HG03103 (cell line): ENCODE measurements around the gene KIF16B.

Source experiments
- ATAC-seq: cut with Tn5 transposase; IDR thresholded peaks from one replicate; pipeline ENCODE4 v1.9.1; 2021; ENCODE audit warnings: low read depth; ENCODE audit not compliant: unreplicated experiment

KIF16B gene

GRCh38 chr20:16313917-16314316, 259.3 kb downstream of the KIF16B start:
- no peak for ATAC-seq

DNA sequence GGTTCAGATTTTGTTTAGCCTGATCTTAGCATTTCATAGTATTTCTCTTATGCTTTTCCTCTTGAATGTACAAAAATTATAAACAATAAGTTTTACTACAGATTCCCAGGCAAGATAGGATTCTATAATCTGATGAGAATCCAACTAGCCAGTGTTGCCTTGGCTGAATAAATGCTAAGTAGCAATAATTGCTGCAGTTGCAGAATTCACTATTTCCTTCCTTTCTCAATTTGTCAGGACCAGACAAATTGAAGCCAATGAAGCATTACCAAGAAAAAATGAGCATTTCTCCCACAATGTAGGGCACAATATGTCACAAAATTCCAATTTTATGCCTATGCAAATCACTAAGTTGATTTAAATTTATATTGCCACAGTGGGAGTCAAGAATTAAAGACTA, 260.2 kb downstream of the KIF16B start:
- ATAC-seq: no peak

GRCh38 chr20:16311756-16312155, 261.5 kb downstream of the KIF16B start:
- no peak for ATAC-seq

DNA sequence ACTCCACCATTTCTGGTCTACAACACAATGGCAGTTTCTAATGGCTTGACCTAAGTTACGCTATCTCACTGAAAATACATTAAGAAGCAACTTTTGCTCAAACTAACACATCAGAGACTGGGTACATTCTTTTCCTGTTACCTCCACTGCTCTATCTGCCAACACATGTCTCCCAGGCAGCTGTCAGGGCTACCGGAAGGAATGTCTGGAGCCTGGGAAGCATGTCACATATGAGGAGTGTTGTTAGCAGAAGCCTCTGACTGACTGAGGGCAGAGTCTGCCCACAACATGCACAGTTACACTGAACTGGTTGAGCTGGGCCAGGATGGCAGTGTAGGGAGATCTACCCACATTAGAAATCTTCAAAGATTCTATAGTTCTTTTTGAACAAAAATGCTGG, 264.5 kb downstream of the KIF16B start:
- no peak for ATAC-seq

- ATAC-seq: no peak
Observed at GRCh38 chr20:16302818-16303217, 270.4 kb downstream of the KIF16B start.

DNA sequence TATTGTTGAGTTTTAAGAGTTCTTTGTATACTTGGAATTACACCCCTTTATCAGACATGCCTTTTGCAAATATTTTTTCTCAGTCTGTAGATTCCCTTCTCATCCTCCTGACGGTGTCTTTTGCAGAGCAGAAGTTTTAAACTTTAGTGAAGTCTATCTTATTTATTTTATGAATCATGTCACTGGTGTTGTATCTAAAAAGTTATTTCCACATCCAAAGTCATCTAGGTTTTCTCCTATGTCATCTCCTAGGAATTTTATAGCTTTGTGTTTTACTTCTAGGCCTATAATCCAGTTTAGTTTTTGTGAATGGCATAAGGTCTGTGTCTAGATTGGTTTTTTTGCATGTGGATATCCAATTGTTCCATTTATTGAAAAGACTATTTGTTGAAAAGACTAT, 271.3 kb downstream of the KIF16B start:
- ATAC-seq: no peak

DNA sequence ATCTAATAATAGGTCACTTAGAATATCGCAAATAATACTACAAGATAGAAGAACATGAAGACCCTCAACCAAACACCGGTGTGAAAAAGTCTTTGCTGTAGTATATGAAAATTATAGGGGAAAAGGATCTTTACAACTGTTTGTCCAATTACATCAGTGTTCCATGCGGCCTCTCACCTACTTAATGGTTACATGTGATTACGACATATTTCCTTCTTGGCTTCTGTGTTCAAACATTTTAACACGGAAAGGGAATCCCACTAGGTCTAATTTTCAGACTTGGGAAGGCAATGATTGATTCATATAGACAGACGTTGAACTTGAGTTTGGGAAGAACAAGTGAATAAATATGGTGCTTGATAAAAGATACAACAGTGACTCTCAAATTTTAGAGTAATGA, 273.4 kb downstream of the KIF16B start:
- no peak for ATAC-seq

DNA sequence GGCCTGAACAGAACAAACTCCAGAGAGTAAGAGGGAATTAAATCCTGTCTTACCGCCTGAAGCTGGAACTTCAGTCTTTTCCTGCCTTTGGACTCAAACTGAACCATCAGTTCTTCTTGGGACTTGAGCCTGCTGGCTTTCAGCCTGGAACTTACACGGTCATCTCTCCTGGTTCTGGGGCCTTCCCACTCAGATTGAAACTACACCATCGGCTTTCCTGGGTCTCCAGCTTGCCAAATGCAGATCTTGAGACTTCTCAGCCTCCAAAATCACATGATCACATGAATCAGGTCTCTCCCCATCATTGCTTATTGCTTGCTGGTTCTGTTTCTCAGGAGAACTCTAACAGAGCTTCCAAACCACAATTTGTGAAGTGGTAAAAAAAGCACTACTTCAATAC, 276.3 kb downstream of the KIF16B start:
- ATAC-seq: no peak

DNA sequence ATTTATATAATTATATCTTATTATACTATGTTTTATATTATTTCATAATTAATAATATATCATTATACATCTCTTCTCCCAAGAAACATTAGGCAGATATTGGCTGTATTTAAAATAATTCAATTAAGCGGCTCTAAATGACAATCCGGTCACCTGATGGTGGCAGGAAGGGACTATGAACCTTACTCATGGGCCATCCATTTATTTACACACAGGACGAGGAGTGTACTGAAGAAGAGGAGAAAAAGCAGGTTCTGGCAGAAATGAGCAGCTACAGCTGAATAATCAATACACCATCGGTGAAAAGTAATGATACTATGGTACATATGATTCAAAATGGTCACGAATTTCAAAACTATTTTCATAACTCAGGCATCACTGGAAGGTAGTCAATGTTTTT, 277.7 kb downstream of the KIF16B start:
- no peak for ATAC-seq

GRCh38 chr20:16293590-16293989, 279.7 kb downstream of the KIF16B start:
- ATAC-seq: no peak

DNA sequence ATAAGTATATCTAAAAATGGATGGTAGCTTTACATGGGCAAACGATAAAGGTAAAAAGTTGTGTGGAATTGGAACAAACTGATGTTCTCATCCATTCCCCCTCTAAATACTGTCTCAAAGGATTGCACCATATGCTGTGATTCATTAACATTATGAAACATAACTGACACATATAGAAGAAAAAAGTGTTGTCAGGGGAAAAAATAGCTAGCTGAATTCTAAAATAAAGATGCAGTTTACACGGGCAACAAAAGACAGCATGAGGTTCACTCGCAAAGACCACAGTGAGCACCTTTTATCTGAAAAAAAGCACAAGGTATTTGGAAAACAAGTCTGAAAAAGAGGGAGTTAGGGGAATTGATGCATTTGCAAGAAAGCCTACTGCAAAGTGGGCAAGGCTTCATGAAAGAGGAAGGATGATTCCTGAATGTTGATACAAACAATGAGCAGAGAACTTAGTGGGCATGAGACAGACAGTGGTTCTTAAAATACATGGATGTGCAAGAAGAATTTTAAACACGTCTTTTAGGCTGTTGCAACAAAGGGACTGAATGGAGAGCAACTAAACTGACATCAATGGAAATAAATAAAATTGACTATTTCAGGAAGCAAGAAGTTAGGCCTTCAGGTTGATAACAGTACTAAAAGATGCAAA, 280.9 kb downstream of the KIF16B start:
- no peak for ATAC-seq

- no peak for ATAC-seq
Observed at GRCh38 chr20:16290358-16290757, 282.9 kb downstream of the KIF16B start.

DNA sequence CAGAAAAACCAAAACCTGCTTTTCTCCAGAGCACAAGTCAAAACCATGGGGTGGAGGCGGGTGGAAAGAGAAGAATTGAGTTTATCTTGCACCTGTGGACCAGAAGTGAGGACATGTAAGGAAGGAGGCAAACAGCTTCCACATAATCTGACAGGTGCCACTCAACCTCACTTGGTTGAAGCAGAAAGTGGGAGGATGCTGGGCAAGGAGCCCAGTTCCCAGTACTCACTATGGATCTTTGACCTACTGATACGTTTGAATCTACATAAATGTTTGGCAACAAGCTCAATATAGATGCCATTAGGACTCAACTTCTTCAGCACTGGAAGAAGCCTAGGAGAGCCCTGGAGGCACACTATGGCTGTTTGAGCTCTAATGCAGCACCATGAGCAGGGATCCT, 285.5 kb downstream of the KIF16B start:
- ATAC-seq: no peak

DNA sequence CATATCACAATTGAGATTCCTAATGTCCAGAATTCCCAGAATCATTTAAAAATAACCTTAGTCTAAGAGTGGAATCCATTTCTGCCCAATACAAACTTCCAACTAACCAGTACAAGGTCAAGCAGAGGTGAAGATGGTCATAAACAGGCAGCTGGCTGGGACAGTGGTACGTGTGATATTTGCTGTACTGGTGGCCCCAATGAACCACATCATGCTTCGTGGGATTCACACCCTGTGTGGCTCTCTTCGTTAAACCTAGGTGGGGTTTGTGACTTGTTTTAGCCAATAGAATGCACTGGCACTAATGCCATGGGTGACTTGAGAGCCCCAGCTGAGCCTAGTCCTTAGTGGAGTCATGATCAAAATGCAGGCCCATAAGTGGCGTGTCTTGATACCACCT, 286.6 kb downstream of the KIF16B start:
- ATAC-seq: no peak

DNA sequence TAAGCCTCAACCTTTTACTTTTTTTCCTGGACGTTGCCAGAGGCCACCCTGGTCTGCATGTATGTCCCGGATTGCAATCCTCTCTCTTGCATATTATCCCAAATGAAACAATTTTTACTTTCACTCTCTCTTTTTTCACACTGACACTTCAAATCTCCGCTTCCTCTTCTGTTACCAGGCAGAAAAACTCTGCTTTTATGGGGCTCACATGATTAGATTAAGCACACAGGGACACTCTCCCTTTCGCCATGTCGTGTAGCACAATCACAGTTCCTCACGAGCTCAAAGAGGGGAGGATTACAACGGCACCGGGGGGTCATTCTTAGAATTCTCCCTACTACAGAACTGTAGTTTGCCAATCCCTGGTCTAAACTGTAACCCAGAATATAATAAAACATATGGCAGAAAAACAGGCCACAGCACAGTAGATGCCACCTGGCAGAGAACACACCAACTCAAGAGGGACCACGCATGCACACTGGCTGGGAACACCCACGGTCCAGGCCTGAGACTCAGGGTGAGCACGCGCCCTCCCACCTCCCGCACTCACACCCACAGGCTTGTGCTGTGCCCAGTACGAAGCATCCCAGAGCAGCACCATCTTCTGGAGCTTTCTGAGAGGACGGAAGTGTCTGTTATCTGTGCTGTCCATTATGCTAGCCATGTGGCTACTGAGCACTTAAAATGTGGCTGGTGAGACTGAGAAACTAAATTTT, 288.7 kb downstream of the KIF16B start:
- no peak for ATAC-seq

DNA sequence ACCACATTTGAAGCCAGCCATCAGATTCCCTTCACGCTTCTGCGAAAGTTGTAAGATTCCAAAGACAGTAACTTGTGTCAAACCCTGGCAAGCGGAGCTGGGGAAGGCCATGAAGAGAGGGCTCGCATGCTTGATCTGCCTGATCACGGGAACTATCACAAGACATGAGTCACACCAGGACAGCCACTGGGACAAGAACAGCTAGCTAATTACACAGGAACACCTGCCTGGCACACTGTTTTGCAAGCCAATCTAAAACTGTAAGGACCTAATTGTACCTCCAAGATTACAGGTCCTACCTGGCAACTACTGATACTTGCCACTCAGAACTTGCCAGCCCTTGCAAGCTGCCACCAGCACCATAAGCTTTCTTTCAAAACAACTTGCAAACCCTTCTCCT, 289.3 kb downstream of the KIF16B start:
- ATAC-seq: no peak

DNA sequence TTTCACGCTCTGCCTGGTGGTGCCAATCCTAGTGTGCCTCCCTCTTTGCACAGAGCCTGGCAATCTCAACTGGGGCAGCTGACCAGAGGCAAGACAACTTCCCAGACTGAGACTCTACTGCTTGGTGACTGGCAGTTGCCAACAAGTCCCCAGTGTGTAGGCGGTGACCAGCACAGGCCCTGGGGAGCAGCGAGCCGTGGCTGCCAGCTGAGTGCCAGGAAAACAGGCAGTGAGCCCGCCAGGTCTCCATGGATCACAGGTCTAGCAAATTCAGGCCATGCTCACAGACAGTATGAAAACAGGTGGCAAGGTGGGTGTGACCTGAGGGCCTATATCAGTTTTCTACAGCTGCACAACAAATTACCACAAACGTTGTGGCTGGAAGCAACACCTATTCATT, 289.9 kb downstream of the KIF16B start:
- no peak for ATAC-seq

DNA sequence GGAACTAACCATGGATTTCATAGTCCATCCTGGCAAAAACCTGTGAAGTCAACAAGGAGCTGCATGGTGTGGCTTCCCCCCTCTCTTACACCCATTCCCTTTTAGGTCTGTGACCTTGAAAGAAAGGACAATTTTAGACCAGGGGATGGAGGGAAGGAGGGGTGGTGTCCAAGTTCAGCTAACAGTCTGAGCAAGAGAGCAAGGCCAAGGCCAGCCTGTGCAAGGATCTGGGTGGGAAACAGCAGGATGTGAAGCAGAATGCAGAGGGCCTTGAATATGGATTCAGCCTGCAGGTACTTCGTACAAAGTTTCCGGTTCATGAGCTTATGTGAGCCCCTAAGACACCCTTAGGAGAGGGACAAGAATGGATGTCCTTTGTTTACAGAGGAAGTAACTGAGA, 293.0 kb downstream of the KIF16B start:
- no peak for ATAC-seq

- no peak for ATAC-seq
Observed at GRCh38 chr20:16279320-16279719, 293.9 kb downstream of the KIF16B start.

DNA sequence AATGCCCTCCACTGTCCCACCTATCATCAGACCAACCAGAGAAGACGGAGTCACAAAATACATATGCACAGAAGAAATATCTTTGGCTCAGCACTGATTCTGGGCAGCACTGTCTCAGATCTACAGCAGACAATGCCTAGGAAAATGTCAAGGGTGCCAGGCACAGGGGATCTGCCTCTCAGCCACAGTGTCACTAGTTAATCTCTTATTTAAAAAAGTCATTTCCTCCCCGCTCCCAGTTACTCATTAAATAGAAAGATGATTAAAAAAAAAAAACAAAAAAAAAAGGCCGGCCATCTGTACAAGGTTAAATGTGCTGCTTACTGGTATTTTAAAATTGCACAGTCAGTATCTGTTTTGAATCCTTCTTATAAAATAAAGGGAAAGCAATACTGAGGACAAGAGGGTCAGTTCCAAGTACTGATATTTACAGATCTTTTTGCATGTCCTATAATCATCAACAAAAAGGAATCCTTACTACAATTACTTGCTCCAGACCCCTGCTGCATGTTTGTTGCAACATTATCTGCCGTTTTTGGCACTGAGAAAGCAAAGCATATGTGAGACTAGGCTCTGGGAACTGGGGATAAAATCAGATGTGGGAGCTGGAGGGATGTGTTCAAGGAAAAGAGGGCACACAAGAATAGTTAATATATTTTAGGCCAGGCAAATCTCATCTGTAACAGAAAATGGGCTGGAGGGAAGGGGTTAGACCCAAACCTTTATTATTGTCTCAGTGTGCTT, 299.3 kb downstream of the KIF16B start:
- ATAC-seq: no peak

GRCh38 chr20:16272780-16273360, 300.4 kb downstream of the KIF16B start:
- no peak for ATAC-seq
